H1 (cell line): Measurements from ENCODE around the gene ETV2. TPM values are rescaled to one million over a fixed set of nuclear protein-coding genes. Genes with fewer than 3 reads are reported as not detected.

ENCODE experiments used
- CTCF ChIA-PET: fragments of 300-600 bp; sonication (Branson Sonifier 250); formaldehyde crosslinking; loops from one replicate; lab custom pipeline; 2021; ENCODE audit not compliant: partially characterized antibody; lab: Charles Lee
- POLR2A ChIA-PET: fragments of 300-600 bp; sonication (Branson Sonifier 250); formaldehyde crosslinking; loops from one replicate; lab custom pipeline; 2021; ENCODE audit warnings: inconsistent platforms; ENCODE audit not compliant: partially characterized antibody; lab: Charles Lee
- DNase-seq, 2 experiments: peaks; one replicate each; pipeline versions ENCODE4 v3.0.0 to v3.0.0-alpha.2; 2010 to 2022; ENCODE audit warnings: low spot score in 2 of 2, low read depth in 1 of 2, mixed read lengths in 1 of 2
- FAIRE-seq: peaks from 2 replicates; lab custom pipeline; 2011; peaks lifted over from hg19 to GRCh38; lab: Jason Lieb, UNC
- H2AFZ ChIP-seq: 2 replicates; pipeline ENCODE4 v1.8.1; 2012; ENCODE audit warnings: low read length, inconsistent platforms
- H2AK5ac ChIP-seq: 2 replicates; pipeline ENCODE4 v1.6.1; 2013; ENCODE audit warnings: low read depth, low read length
- H2BK120ac ChIP-seq: replicated peaks from 2 replicates; pipeline ENCODE3; 2013; ENCODE audit warnings: low read depth, low read length, inconsistent platforms
- H2BK12ac ChIP-seq: 2 replicates; pipeline ENCODE4 v1.6.1; 2013; ENCODE audit warnings: low read depth, low read length
- H2BK15ac ChIP-seq: 2 replicates; pipeline ENCODE4 v1.6.1; 2013; ENCODE audit warnings: low read length
- H2BK20ac ChIP-seq: 2 replicates; pipeline ENCODE4 v1.6.1; 2013; ENCODE audit warnings: low read length
- H2BK5ac ChIP-seq: 2 replicates; pipeline ENCODE4 v1.6.1; 2013; ENCODE audit warnings: low read depth, low read length
- H3K14ac ChIP-seq: 2 replicates; pipeline ENCODE4 v1.6.1; 2013; ENCODE audit warnings: inconsistent platforms; ENCODE audit not compliant: insufficient read length
- H3K18ac ChIP-seq: 2 replicates; pipeline ENCODE4 v1.6.1; 2013; ENCODE audit warnings: low read length; ENCODE audit errors: extremely low read depth
- H3K23ac ChIP-seq: 2 replicates; pipeline ENCODE4 v1.6.1; 2013; ENCODE audit warnings: inconsistent platforms; ENCODE audit not compliant: insufficient read length
- H3K23me2 ChIP-seq: 2 replicates; pipeline ENCODE4 v1.6.1; 2013; ENCODE audit warnings: low read depth, low read length
- H3K27ac ChIP-seq: 2 replicates; pipeline ENCODE4 v1.6.1; 2011; ENCODE audit warnings: low read depth, low read length, inconsistent platforms
- H3K27me3 ChIP-seq, 4 experiments: replicated peaks in 1 of 4; 1 replicate in 1 of 4; 2 replicates in 3 of 4; pipeline versions ENCODE4 v1.6.1 to v1.8.1; 2011 to 2013; ENCODE audit warnings: low read length in 3 of 4, mild to moderate bottlenecking in 3 of 4, inconsistent platforms in 2 of 4, mixed read lengths in 2 of 4, moderate library complexity in 1 of 4; ENCODE audit not compliant: control insufficient read depth in 3 of 4, insufficient read depth in 3 of 4; ENCODE audit errors: extremely low read depth in 1 of 4
- H3K36me3 ChIP-seq, 4 experiments: 2 replicates each; pipeline versions ENCODE4 v1.6.1 to v1.8.1; 2011 to 2013; ENCODE audit warnings: mild to moderate bottlenecking in 4 of 4, low read length in 3 of 4, moderate library complexity in 2 of 4, control low read depth in 1 of 4, inconsistent platforms in 1 of 4; ENCODE audit not compliant: insufficient read depth in 4 of 4, control insufficient read depth in 2 of 4
- H3K4ac ChIP-seq: replicated peaks from 2 replicates; pipeline ENCODE3; 2013; ENCODE audit warnings: low read length, low read depth, mixed read lengths, inconsistent platforms; ENCODE audit not compliant: insufficient read length
- H3K4me1 ChIP-seq, 4 experiments: replicated peaks in 1 of 4; 1 replicate in 1 of 4; 2 replicates in 3 of 4; pipeline versions ENCODE4 v1.6.1 to v1.8.1; 2011 to 2013; ENCODE audit warnings: low read length in 3 of 4, inconsistent platforms in 2 of 4, mixed read lengths in 1 of 4; ENCODE audit not compliant: insufficient read depth in 4 of 4, control insufficient read depth in 3 of 4
- H3K4me2 ChIP-seq, 2 experiments: 2 replicates each; pipeline versions ENCODE4 v1.6.1 to v1.8.1; 2011 to 2013; ENCODE audit warnings: low read depth in 2 of 2, low read length in 2 of 2, control low read depth in 1 of 2, inconsistent platforms in 1 of 2, mild to moderate bottlenecking in 1 of 2; ENCODE audit not compliant: insufficient read depth in 1 of 2
- H3K4me3 ChIP-seq, 4 experiments: fragments of 200-600, 300-600 bp in 1 of 4; sonication (generic), shearing (Covaris generic), sonication (Bioruptor Twin) in 1 of 4; 2 replicates each; pipeline versions ENCODE4 v1.5.1 to v1.8.1; 2011 to 2016; ENCODE audit warnings: low read length in 4 of 4, low read depth in 3 of 4, control low read depth in 2 of 4, inconsistent platforms in 2 of 4, mild to moderate bottlenecking in 2 of 4, mixed read lengths in 1 of 4, moderate library complexity in 1 of 4; ENCODE audit not compliant: insufficient read depth in 2 of 4; ENCODE audit errors: extremely low read depth in 1 of 4
- H3K56ac ChIP-seq: replicated peaks from 2 replicates; pipeline ENCODE3; 2013; ENCODE audit warnings: low read depth, mild to moderate bottlenecking, mixed read lengths, low read length, inconsistent platforms; ENCODE audit not compliant: insufficient read length
- H3K79me1 ChIP-seq: 2 replicates; pipeline ENCODE4 v1.6.1; 2013; ENCODE audit warnings: low read depth, low read length, control low read depth
- H3K79me2 ChIP-seq, 2 experiments: 2 replicates each; pipeline versions ENCODE4 v1.6.1 to v1.8.1; 2012 to 2013; ENCODE audit warnings: low read length in 2 of 2, mild to moderate bottlenecking in 2 of 2, inconsistent platforms in 1 of 2; ENCODE audit not compliant: insufficient read depth in 2 of 2, control insufficient read depth in 1 of 2
- H3K9ac ChIP-seq, 4 experiments: replicated peaks in 1 of 4; 1 replicate in 1 of 4; 2 replicates in 3 of 4; pipeline versions ENCODE4 v1.6.1 to v1.8.1; 2011 to 2013; ENCODE audit warnings: low read depth in 3 of 4, low read length in 3 of 4, control low read depth in 2 of 4, mild to moderate bottlenecking in 2 of 4, moderate library complexity in 2 of 4, inconsistent platforms in 1 of 4; ENCODE audit errors: extremely low read depth in 1 of 4
- H3K9me3 ChIP-seq, 2 experiments: 2 replicates each; pipeline versions ENCODE4 v1.6.1 to v1.8.1; 2012 to 2013; ENCODE audit warnings: mild to moderate bottlenecking in 2 of 2, moderate library complexity in 2 of 2, control low read depth in 1 of 2, inconsistent platforms in 1 of 2, low read depth in 1 of 2, low read length in 1 of 2, mixed read lengths in 1 of 2; ENCODE audit not compliant: insufficient read depth in 2 of 2
- H4K20me1 ChIP-seq, 2 experiments: replicated peaks in 1 of 2; 2 replicates each; pipeline versions ENCODE3 to v1.8.1; 2011 to 2013; ENCODE audit warnings: inconsistent platforms in 2 of 2, low read length in 2 of 2, mild to moderate bottlenecking in 1 of 2; ENCODE audit not compliant: insufficient read depth in 2 of 2, control insufficient read depth in 1 of 2
- H4K5ac ChIP-seq: 2 replicates; pipeline ENCODE4 v1.6.1; 2013; ENCODE audit warnings: low read length, low read depth, mixed read lengths, inconsistent platforms; ENCODE audit not compliant: insufficient read length
- H4K8ac ChIP-seq: 2 replicates; pipeline ENCODE4 v1.8.0; 2013; ENCODE audit warnings: mild to moderate bottlenecking, moderate library complexity, low read length, inconsistent platforms; ENCODE audit not compliant: insufficient read depth; ENCODE audit errors: extremely low read depth
- H4K91ac ChIP-seq: replicated peaks from 2 replicates; pipeline ENCODE3; 2013; ENCODE audit warnings: low read length, mixed read lengths, inconsistent platforms; ENCODE audit not compliant: insufficient read length
- BRCA1 ChIP-seq: IDR thresholded peaks from 2 replicates; pipeline ENCODE4 v1.6.1; 2012; ENCODE audit warnings: low read depth, low read length, improper control_type of control experiment
- CBX8 ChIP-seq: fragments of 300-800, 300-1000 bp; sonication (generic); IDR thresholded peaks from 2 replicates; pipeline ENCODE4 v1.7.1; 2016; ENCODE audit warnings: low read depth, low read length, borderline replicate concordance
- CEBPB ChIP-seq: IDR thresholded peaks from 2 replicates; pipeline ENCODE4 v1.6.1; 2012; ENCODE audit warnings: low read depth, low read length
- EGR1 ChIP-seq: IDR thresholded peaks from 2 replicates; pipeline ENCODE4 v1.6.1; 2011; ENCODE audit warnings: low read depth, low read length, borderline replicate concordance
- EP300 ChIP-seq, 2 experiments: IDR thresholded peaks; 1 replicate in 1 of 2; 2 replicates in 1 of 2; pipeline ENCODE4 v1.6.1; 2011 to 2012; ENCODE audit warnings: low read depth in 2 of 2, low read length in 2 of 2, mild to moderate bottlenecking in 2 of 2, borderline replicate concordance in 1 of 2, inconsistent platforms in 1 of 2, moderate library complexity in 1 of 2
- KDM4A ChIP-seq: IDR thresholded peaks from one replicate; pipeline ENCODE4 v1.7.1; 2012; ENCODE audit warnings: low read depth, mild to moderate bottlenecking, moderate library complexity, low read length, inconsistent platforms; ENCODE audit not compliant: severe bottlenecking
- KDM5A ChIP-seq: fragments of 200-600 bp; IDR thresholded peaks from 2 replicates; pipeline ENCODE4 v1.7.1; 2012; ENCODE audit warnings: mild to moderate bottlenecking, low read length, inconsistent platforms, mixed read lengths
- PHF8 ChIP-seq: fragments of 200-600 bp; sonication (generic); conservative IDR thresholded peaks from 2 replicates; pipeline ENCODE4 v1.7.1; 2012; ENCODE audit warnings: low read depth, mild to moderate bottlenecking, inconsistent platforms, low read length, moderate library complexity
- POLR2AphosphoS5 ChIP-seq: IDR thresholded peaks from 2 replicates; pipeline ENCODE4 v1.6.1; 2011; ENCODE audit warnings: low read depth, low read length
- SIRT6 ChIP-seq: IDR thresholded peaks from one replicate; pipeline ENCODE4 v1.7.1; 2012; ENCODE audit warnings: low read length, inconsistent platforms
- TAF7 ChIP-seq: optimal IDR thresholded peaks from 2 replicates; pipeline ENCODE3; 2011; ENCODE audit warnings: low read depth, mild to moderate bottlenecking, inconsistent platforms, low read length, moderate library complexity, borderline replicate concordance
- YY1 ChIP-seq: IDR thresholded peaks from 2 replicates; pipeline ENCODE4 v1.6.1; 2011; ENCODE audit warnings: low read depth, mild to moderate bottlenecking, low read length
- WGBS, 2 experiments: shearing (Covaris generic) in 1 of 2; methylation state at CpG; one replicate each; pipeline versions ENCODE4 v1.1.6 to v1.1.7; 2013 to 2015; ENCODE audit warnings: low lambda C conversion rate in 2 of 2, mixed read lengths in 2 of 2, inconsistent platforms in 1 of 2, low coverage in 1 of 2, missing lambda C conversion rate in 1 of 2; ENCODE audit not compliant: insufficient replicate concordance in 2 of 2, insufficient coverage in 1 of 2, insufficient read length in 1 of 2; ENCODE audit errors: extremely low coverage in 1 of 2, missing lambda C conversion rate in 1 of 2; 5-methylcytosine and 5-hydroxymethylcytosine counted together
- polyA plus RNA-seq, 7 experiments: library from polyadenylated mRNA; depleted of rRNA in 3 of 7; stranded (reverse) in 5 of 7; unstranded in 2 of 7; fragments of >200 nt in 5 of 7; fragments of 200-250 nt in 2 of 7; gene quantifications; 1 replicate in 5 of 7; 2 replicates in 1 of 7; 4 replicates in 1 of 7; pipeline versions ENCODE4 v1.2.1 to v1.2.3, GENCODE V29; 2011 to 2013; ENCODE audit warnings: missing spikeins in 2 of 7, mixed read lengths in 2 of 7
- total RNA-seq: library from RNA; stranded (reverse); fragmentation: NEBNext Ultra II Directional; extraction: Animal tissue kit (Norgen Biotek cat#: 25700); gene quantifications from 2 replicates; pipeline ENCODE4 v1.2.1, GENCODE V29; 2021

ETV2 gene
- total and polyA plus RNA-seq, 2 of the 8 experiments (the other 6 are each of a cell fraction or from before 2014, with no cell fraction given), result 0.88 to 1.3 TPM

DNA sequence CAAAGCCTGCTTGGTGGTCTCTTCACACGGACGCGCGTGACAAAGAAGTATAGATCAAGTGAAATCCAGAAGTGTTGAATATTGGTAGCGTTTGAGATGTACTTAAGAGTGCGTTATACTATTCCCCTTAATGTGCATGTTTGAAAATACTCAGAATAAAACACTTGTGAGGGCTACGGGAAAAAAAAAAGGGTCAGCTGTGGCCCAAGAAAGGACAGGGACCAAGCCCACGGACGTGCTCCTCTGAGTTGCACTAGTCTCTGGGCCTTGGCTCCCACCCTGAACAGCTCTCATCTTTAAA lies 13.3 kb upstream of the ETV2 start:
- no peak for FAIRE-seq
- Histone ChIP-seq H2AK5ac (no peak overlapping the region), H3K18ac (no peak overlapping the region), H3K23me2 (peaks cover 10% of the 10 kb centered on the region), H4K20me1 (peaks cover 0 to 4% of the 10 kb centered on the region in 2 experiments), H2BK120ac (peak overlapping the region; percentile 72), H3K27ac (no peak overlapping the region), H3K23ac (no peak overlapping the region), H3K56ac (no peak overlapping the region), H3K4me2 (peak overlapping the region; percentile 85 to 99)
- ChIA-PET POLR2A (interaction anchor here (1.0 to 2.8 kb wide), 5 partner anchors 10 to 23 kb away, joined by 3 to 8 read pairs (median 5); partner anchors contain the start of gene HAUS5), CTCF (no interaction called here)
- WGBS, 2 experiments, result 34% methylated on average over 9 of the region's 9 CpGs; no CpG with 5 or more reads in 1 of the 2 experiments
- TF ChIP-seq KDM4A (no peak), CBX8 (no peak), EGR1 (no peak), TAF7 (no peak), EP300 (IDR thresholded peaks at IDR 0.05; ENCODE audit: borderline replicate concordance in 1 of 2, low read depth in 2 of 2, low read length in 2 of 2) (no peak), YY1 (no peak), PHF8 (no peak), BRCA1 (no peak), POLR2AphosphoS5 (no peak), SIRT6 (no peak), KDM5A (no peak), CEBPB (no peak)
- TF ChIP-seq, all 59 proteins: peak for 0
- Histone ChIP-seq H4K91ac (no peak overlapping the region), H3K4me3 (peak overlapping the region; percentile 57 to 95 (median 83)), H2AFZ (peak overlapping the region; percentile 64; the same call in 1 of the 2 replicates), H2BK15ac (no peak overlapping the region), H4K5ac (peak overlapping the region; percentile 61), H3K14ac (no peak overlapping the region), H2BK5ac (no peak overlapping the region), H3K79me1 (no peaks in the 10 kb centered on the region; the same call in 1 of the 2 replicates), H3K27me3 (no peaks in the 10 kb centered on the region), H3K4ac (peak overlapping the region; percentile 69), H4K8ac (peak overlapping the region; percentile 89), H2BK12ac (no peak overlapping the region), H2BK20ac (no peak overlapping the region), H3K9ac (peak overlapping the region; percentile 14 to 75 (median 46)), H3K9me3 (no peaks in the 10 kb centered on the region), H3K4me1 (peaks cover 0 to 4% (median 3%) of the 10 kb centered on the region in 4 experiments; a peak in 2 of 7 replicates), H3K36me3 (peaks cover 11 to 24% (median 18%) of the 10 kb centered on the region in 4 experiments), H3K79me2 (peaks cover 0 to 6% of the 10 kb centered on the region in 2 experiments; a peak in 1 of 4 replicates)
- no peak for DNase-seq
